Cardiac muscle cell (in vitro differentiated cells and primary cell): Measurements from ENCODE around the gene RLN3. TPM values are rescaled to one million over a fixed set of nuclear protein-coding genes. Genes with fewer than 3 reads are reported as not detected.
"Not testable (repeated sequence)": the region's sequence is repeated elsewhere in the genome, so short reads cannot be mapped to it uniquely, and the experiment has no call there.

Experiments
- DNase-seq, 2 donors: peaks; one replicate each; pipeline versions ENCODE4 v3.0.0 to v3.0.0-alpha.2; 2010 to 2017; ENCODE audit warnings: low read depth in 1 of 2, low spot score in 1 of 2
- H3K27ac ChIP-seq: fragments of 200-600 bp; sonication (generic); 2 replicates; pipeline ENCODE4 v1.5.1; 2016
- H3K27me3 ChIP-seq: fragments of 200-600 bp; sonication (generic); 2 replicates; pipeline ENCODE4 v1.6.0; 2016; ENCODE audit warnings: control low read depth
- H3K36me3 ChIP-seq: fragments of 200-600 bp; sonication (generic); 2 replicates; pipeline ENCODE4 v1.5.1; 2016; ENCODE audit warnings: control low read depth
- H3K4me1 ChIP-seq: fragments of 200-600 bp; sonication (generic); 2 replicates; pipeline ENCODE4 v1.8.1; 2017; ENCODE audit warnings: low read depth, mild to moderate bottlenecking, mixed run types
- H3K4me3 ChIP-seq: fragments of 200-600 bp; sonication (generic); 2 replicates; pipeline ENCODE4 v1.5.1; 2016; ENCODE audit warnings: mild to moderate bottlenecking
- H3K9me3 ChIP-seq: fragments of 200-600 bp; sonication (generic); 2 replicates; pipeline ENCODE4 v1.5.1; 2017; ENCODE audit warnings: low read depth, mild to moderate bottlenecking, control low read depth
- CTCF ChIP-seq: IDR thresholded peaks from 2 replicates; pipeline ENCODE4 v1.5.1; 2012; ENCODE audit warnings: low read depth, mild to moderate bottlenecking, low read length
- polyA plus RNA-seq: library from polyadenylated mRNA; unstranded; fragments of >200 nt; fragmentation: Nextera tagmentation; extraction: Ambion mirVana; gene quantifications from 2 replicates; pipeline ENCODE4 v1.2.1, GENCODE V29; 2016
- total RNA-seq: library from RNA; depleted of rRNA; stranded (reverse); fragments of >200 nt; gene quantifications from 2 replicates; pipeline ENCODE4 v1.2.3, GENCODE V29; 2016

Gene RLN3
- total and polyA plus RNA-seq, 2 experiments from 2014 or later: not detected

GRCh38 chr19:14019100-14019499 is 8.8 kb upstream of the RLN3 start:
- TF ChIP-seq CTCF: no peak
- Histone ChIP-seq H3K4me1 (no peaks in the 10 kb centered on the region), H3K27ac (no peak overlapping the region), H3K36me3 (no peaks in the 10 kb centered on the region), H3K27me3 (no peaks in the 10 kb centered on the region), H3K9me3 (no peaks in the 10 kb centered on the region), H3K4me3 (no peak overlapping the region)
- no peak for DNase-seq

DNA sequence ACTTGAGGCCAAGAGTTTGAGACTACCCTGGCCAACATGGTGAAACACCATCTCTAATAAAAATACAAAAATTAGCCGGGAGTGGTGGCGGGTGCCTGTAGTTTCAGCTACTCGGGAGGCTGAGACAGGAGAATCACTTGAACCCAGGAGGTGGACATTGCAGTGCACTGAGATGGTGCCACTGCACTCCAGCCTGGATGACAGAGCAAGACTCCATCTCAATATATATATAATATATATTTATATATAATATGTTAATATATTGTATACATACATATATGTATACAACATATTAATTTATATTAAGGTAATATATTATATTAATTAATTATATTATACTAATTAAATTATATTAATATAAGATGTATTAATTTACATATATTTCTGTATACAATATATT is 8.2 kb upstream of the RLN3 start:
- H3K27me3 ChIP-seq, H3K4me3 ChIP-seq, H3K36me3 ChIP-seq, DNase-seq, H3K9me3 ChIP-seq, H3K4me1 ChIP-seq, H3K27ac ChIP-seq: not testable (repeated sequence)

- TF ChIP-seq CTCF: no peak
- H3K4me1 ChIP-seq: no peaks in the 10 kb centered on the region
- H3K36me3 ChIP-seq: no peaks in the 10 kb centered on the region
- H3K9me3 ChIP-seq: no peaks in the 10 kb centered on the region
- no peak overlapping the region for H3K27ac ChIP-seq
- DNase-seq: no peak
- H3K4me3 ChIP-seq: no peak overlapping the region
- H3K27me3 ChIP-seq: no peaks in the 10 kb centered on the region
Observed at GRCh38 chr19:14021474-14021873, 6.5 kb upstream of the RLN3 start.

GRCh38 chr19:14022469-14022868 is 5.5 kb upstream of the RLN3 start:
- Histone ChIP-seq H3K4me3 (no peak overlapping the region), H3K4me1 (no peaks in the 10 kb centered on the region), H3K27me3 (no peaks in the 10 kb centered on the region), H3K27ac (no peak overlapping the region), H3K9me3 (no peaks in the 10 kb centered on the region), H3K36me3 (no peaks in the 10 kb centered on the region)
- peak in 1 of 2 donors; percentile 55 for DNase-seq
- no peak for TF ChIP-seq CTCF

DNA sequence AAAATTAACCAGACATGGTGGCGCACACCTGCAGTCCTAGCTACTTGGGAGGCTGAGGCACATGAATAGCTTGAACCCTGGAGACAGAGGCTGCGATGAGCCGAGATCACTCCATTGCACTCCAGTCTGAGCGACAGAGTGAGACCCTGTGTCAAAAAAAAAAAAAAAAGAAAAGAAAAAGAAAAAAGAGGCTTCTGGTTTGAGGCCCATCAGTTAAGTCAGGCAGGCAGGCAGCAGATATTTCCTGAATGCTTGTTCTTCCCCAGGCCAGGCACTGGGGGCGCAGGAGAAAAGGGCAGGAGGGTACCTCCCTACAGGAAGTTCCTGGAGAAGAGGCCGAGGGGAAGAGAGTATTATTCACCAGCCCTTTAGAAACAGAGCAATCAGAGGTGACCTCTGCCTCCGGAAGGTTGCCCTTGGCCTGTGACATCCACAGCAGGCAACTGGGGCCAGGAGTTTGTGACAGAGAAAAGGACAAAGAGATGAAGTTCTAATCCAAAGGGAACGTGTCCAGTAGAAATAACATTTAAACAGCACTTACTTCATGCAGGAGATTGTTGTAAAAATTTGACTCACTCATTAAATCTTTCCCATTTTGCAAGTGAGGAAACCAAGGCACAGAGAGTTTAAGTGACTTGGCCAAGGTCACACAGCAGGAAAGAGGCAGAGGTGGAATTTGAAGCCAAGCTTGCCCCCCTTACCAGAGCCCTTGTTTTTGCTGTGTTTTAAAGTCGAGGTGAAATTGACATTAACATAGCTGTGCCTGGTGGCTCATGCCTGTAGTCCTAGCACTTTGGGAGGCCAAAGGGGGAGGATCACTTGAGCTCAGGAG is 4.3 kb upstream of the RLN3 start:
- peak; percentile 65 to 80 for DNase-seq
- no peaks in the 10 kb centered on the region for H3K27me3 ChIP-seq
- H3K9me3 ChIP-seq: no peaks in the 10 kb centered on the region
- H3K27ac ChIP-seq: no peak overlapping the region
- TF ChIP-seq CTCF: peak; percentile 69
- H3K36me3 ChIP-seq: no peaks in the 10 kb centered on the region
- no peaks in the 10 kb centered on the region for H3K4me1 ChIP-seq
- H3K4me3 ChIP-seq: no peak overlapping the region

DNA sequence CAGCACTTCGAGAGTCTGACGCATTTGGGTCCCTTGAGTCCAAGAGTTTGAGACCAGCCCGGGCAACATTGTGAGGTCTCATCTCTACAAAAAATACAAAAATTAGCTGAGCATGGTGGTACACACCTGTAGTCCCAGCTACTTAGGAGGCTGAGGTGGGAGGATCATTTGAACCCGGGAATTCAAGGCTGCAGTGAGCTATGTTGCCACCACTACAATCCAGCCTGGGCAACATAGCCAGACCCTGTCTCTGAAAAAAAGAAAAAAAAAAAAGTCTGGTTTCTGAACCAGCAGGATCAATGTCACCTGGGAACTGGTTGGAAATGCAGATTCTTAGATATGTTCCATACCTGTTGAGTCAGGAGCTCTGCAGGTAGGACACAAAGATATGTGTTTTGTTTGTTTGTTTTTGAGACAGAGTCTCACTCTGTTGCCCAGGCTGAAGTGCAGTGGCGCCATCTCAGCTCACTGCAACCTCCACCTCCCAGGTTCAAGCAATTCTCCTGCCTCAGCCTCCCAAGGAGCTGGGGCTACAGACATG is 1.2 kb upstream of the RLN3 start:
- H3K36me3 ChIP-seq, H3K4me3 ChIP-seq, H3K9me3 ChIP-seq, DNase-seq, H3K4me1 ChIP-seq, H3K27ac ChIP-seq, H3K27me3 ChIP-seq: not testable (repeated sequence)
